Smooth muscle cell of the coronary artery (primary cell): ENCODE results near the gene CTSO. TPM values are rescaled to one million over a fixed set of nuclear protein-coding genes. Genes with fewer than 3 reads are reported as not detected.

Experiments used
- total RNA-seq: library from RNA; depleted of rRNA; stranded (reverse); fragments of >200 nt; gene quantifications from 2 replicates; pipeline ENCODE4 v1.2.3, GENCODE V29; 2014; ENCODE audit warnings: low replicate concordance

The CTSO gene
- 6.5 and 15.4 TPM in 2 replicates for total RNA-seq

GRCh38 chr4:155953151-155954117 lies at the start of gene CTSO:
TSS of gene CTSO (minus strand) at chr4:155953866. CDS start at chr4:155953847, 19 bp downstream.

GRCh38 chr4:155903453-155903852 lies 50.2 kb downstream of the CTSO start, which contains the start of gene TDO2:
TSS of gene TDO2 (plus strand) at chr4:155903696. CDS start at chr4:155903759, 63 bp downstream.

Other genes starting within 250 kb of the CTSO start
- gene GUCY1B1, start 194.8 kb downstream of the CTSO start, total RNA-seq: 0.38 and 5.1 TPM in 2 replicates
- not detected in 2 replicates for gene ASIC5, start 87.6 kb downstream of the CTSO start, total RNA-seq
- gene TDO2, start 50.2 kb downstream of the CTSO start, total RNA-seq: 0.82 TPM in 1 of 2 replicates, not detected in the other